Activated B cell treated with CpG ODN at 0.5 μM for 24 hours (primary cell): ENCODE measurements around the gene SAC3D1. TPM values are rescaled to one million over a fixed set of nuclear protein-coding genes. Genes with fewer than 3 reads are reported as not detected.

Experiments used
- ATAC-seq: fragments of 200-7000 bp; cut with Tn5 transposase; one replicate; pipeline ENCODE4 v1.10.0; 2021; ENCODE audit warnings: low read depth, mild to moderate bottlenecking, moderate library complexity
- CTCF ChIA-PET: fragments of 350-600 bp; sonication (Branson Sonifier 250); formaldehyde crosslinking; loops from one replicate; lab custom pipeline; 2021; ENCODE audit warnings: antibody characterized with exemption; lab: Charles Lee
- POLR2A ChIA-PET: fragments of 350-600 bp; sonication (Branson Sonifier 250); formaldehyde crosslinking; loops from one replicate; lab custom pipeline; 2021; ENCODE audit warnings: antibody characterized with exemption; lab: Charles Lee
- DNase-seq: peaks from one replicate; pipeline ENCODE4 v3.0.0; 2022
- H3K27ac Mint-ChIP-seq: one replicate; pipeline ENCODE4 v1.8.0; 2020; ENCODE audit warnings: mixed read lengths
- H3K27me3 Mint-ChIP-seq: one replicate; pipeline ENCODE4 v1.8.0; 2021; ENCODE audit warnings: mixed read lengths
- H3K36me3 Mint-ChIP-seq: one replicate; pipeline ENCODE4 v1.8.0; 2021; ENCODE audit warnings: low read depth, mixed read lengths
- H3K4me1 Mint-ChIP-seq: one replicate; pipeline ENCODE4 v1.8.0; 2021; ENCODE audit warnings: mixed read lengths
- H3K4me3 Mint-ChIP-seq: one replicate; pipeline ENCODE4 v1.8.0; 2020; ENCODE audit warnings: mild to moderate bottlenecking, mixed read lengths
- H3K9me3 Mint-ChIP-seq: one replicate; pipeline ENCODE4 v1.8.0; 2020; ENCODE audit warnings: mixed read lengths
- CTCF ChIP-seq: fragments of 200-600 bp; IDR thresholded peaks from one replicate; pipeline ENCODE4 v1.8.0; 2022; ENCODE audit warnings: antibody characterized with exemption, mild to moderate bottlenecking
- intact Hi-C: fragments of 100-400 bp; cut with micrococcal nuclease; formaldehyde crosslinking; loops from one replicate; pipeline ENCODE4 v1.15.1; 2024
- total RNA-seq: library from RNA; stranded (reverse); gene quantifications from 2 replicates; pipeline ENCODE4 v1.2.3, GENCODE V29; 2022

The SAC3D1 gene
- total RNA-seq, 1 donor from 2014 or later = 3.8 TPM

GRCh38 chr11:65064847-65065240 is 23.8 kb downstream of the SAC3D1 start:
- intact Hi-C loops = no loop called here
- ChIA-PET POLR2A (no interaction called here), CTCF (no interaction called here)
- ATAC-seq (no peak), DNase-seq (no peak)
- Mint-ChIP-seq H3K27ac (no peak overlapping the region), H3K27me3 (peaks cover 1% of the 10 kb centered on the region), H3K9me3 (no peaks in the 10 kb centered on the region), H3K36me3 (no peaks in the 10 kb centered on the region), H3K4me3 (no peak overlapping the region), H3K4me1 (no peaks in the 10 kb centered on the region)
- no peak for TF ChIP-seq CTCF

GRCh38 chr11:65065851-65066250 is 24.8 kb downstream of the SAC3D1 start:
- no peak for TF ChIP-seq CTCF
- ChIA-PET POLR2A (no interaction called here), CTCF (no interaction called here)

GRCh38 chr11:65066315-65066714 is 25.3 kb downstream of the SAC3D1 start:
- no peak overlapping the region for H3K27ac Mint-ChIP-seq

More at GRCh38 chr11:65065851-65066250, 24.8 kb downstream of the SAC3D1 start:
- intact Hi-C loops = no loop called here
- no peak for DNase-seq
- Mint-ChIP-seq H3K4me3 (no peak overlapping the region), H3K36me3 (no peaks in the 10 kb centered on the region), H3K27ac (no peak overlapping the region), H3K9me3 (no peaks in the 10 kb centered on the region), H3K27me3 (peaks cover 1% of the 10 kb centered on the region), H3K4me1 (no peaks in the 10 kb centered on the region)
- ATAC-seq = no peak

GRCh38 chr11:65066805-65067291 is 25.8 kb downstream of the SAC3D1 start:
- Mint-ChIP-seq H3K36me3 (no peaks in the 10 kb centered on the region), H3K27ac (no peak overlapping the region), H3K4me1 (peaks cover under 1% of the 10 kb centered on the region), H3K27me3 (no peaks in the 10 kb centered on the region), H3K9me3 (no peaks in the 10 kb centered on the region), H3K4me3 (no peak overlapping the region)
- DNase-seq = no peak
- ChIA-PET CTCF (no interaction called here), POLR2A (no interaction called here)
- intact Hi-C loops = no loop called here
- no peak for TF ChIP-seq CTCF
- no peak for ATAC-seq

More at GRCh38 chr11:65066315-65066714, 25.3 kb downstream of the SAC3D1 start:
- Mint-ChIP-seq H3K4me1 (no peaks in the 10 kb centered on the region), H3K4me3 (no peak overlapping the region), H3K27me3 (no peaks in the 10 kb centered on the region), H3K9me3 (no peaks in the 10 kb centered on the region), H3K36me3 (no peaks in the 10 kb centered on the region)
- intact Hi-C loops = no loop called here
- CTCF ChIA-PET = no interaction called here
- POLR2A ChIA-PET = no interaction called here
- TF ChIP-seq CTCF = no peak
- no peak for DNase-seq
- ATAC-seq = no peak

- H3K4me3 Mint-ChIP-seq = no peak overlapping the region
- no peaks in the 10 kb centered on the region for H3K36me3 Mint-ChIP-seq
Measured at GRCh38 chr11:65067446-65067845, 26.4 kb downstream of the SAC3D1 start.

More at GRCh38 chr11:65067446-65067845, 26.4 kb downstream of the SAC3D1 start:
- ChIA-PET CTCF (no interaction called here), POLR2A (no interaction called here)
- H3K4me1 Mint-ChIP-seq = peaks cover 4% of the 10 kb centered on the region
- no peak for ATAC-seq
- no peak overlapping the region for H3K27ac Mint-ChIP-seq
- H3K9me3 Mint-ChIP-seq = no peaks in the 10 kb centered on the region
- no peaks in the 10 kb centered on the region for H3K27me3 Mint-ChIP-seq
- no peak for TF ChIP-seq CTCF
- intact Hi-C loops = no loop called here
- DNase-seq = no peak
